Natural killer cell (primary cell): ENCODE results near the gene HNRNPC. TPM values are rescaled to one million over a fixed set of nuclear protein-coding genes. Genes with fewer than 3 reads are reported as not detected.
A peak's percentile ranks its signal among the peaks of the same experiment; 100 is the strongest.

Experiments used
- ATAC-seq, 3 donors: fragments of 150-1000 bp in 2 of 3; fragments of 200-7000 bp in 1 of 3; cut with Tn5 transposase; 1 replicate in 1 of 3; 2 replicates in 2 of 3; pipeline ENCODE4 v1.10.0; 2021; ENCODE audit warnings: mild to moderate bottlenecking in 2 of 3, moderate library complexity in 2 of 3
- DNase-seq, 2 donors: peaks; one replicate each; pipeline versions ENCODE4 v3.0.0 to v3.0.0-alpha.2; 2013 to 2021; ENCODE audit warnings: mixed read lengths in 1 of 2
- H3K27ac ChIP-seq: one replicate; pipeline ENCODE4 v1.5.1; 2013; ENCODE audit warnings: mild to moderate bottlenecking, low read length
- H3K27me3 ChIP-seq: one replicate; pipeline ENCODE4 v1.6.1; 2013; ENCODE audit warnings: low read length; ENCODE audit not compliant: control insufficient read depth, insufficient read depth
- H3K36me3 ChIP-seq: one replicate; pipeline ENCODE4 v1.6.1; 2013; ENCODE audit warnings: low read length; ENCODE audit not compliant: control insufficient read depth, insufficient read depth
- H3K4me1 ChIP-seq: one replicate; pipeline ENCODE4 v1.6.1; 2013; ENCODE audit warnings: low read length; ENCODE audit not compliant: control insufficient read depth, insufficient read depth
- H3K4me3 ChIP-seq: one replicate; pipeline ENCODE4 v1.5.1; 2013; ENCODE audit warnings: low read length
- H3K9me3 ChIP-seq: one replicate; pipeline ENCODE4 v1.6.1; 2013; ENCODE audit warnings: low read length; ENCODE audit not compliant: control insufficient read depth, insufficient read depth
- H3K27ac Mint-ChIP-seq, 2 donors: one replicate each; pipeline ENCODE4 v1.8.0; 2022; ENCODE audit warnings: mild to moderate bottlenecking in 2 of 2, mixed read lengths in 2 of 2, moderate library complexity in 1 of 2
- H3K27me3 Mint-ChIP-seq, 2 donors: one replicate each; pipeline ENCODE4 v1.8.0; 2022; ENCODE audit warnings: low read depth in 2 of 2, mixed read lengths in 2 of 2
- H3K36me3 Mint-ChIP-seq: one replicate; pipeline ENCODE4 v1.8.0; 2022; ENCODE audit warnings: mixed read lengths
- H3K4me1 Mint-ChIP-seq, 2 donors: one replicate each; pipeline ENCODE4 v1.8.0; 2022; ENCODE audit warnings: mixed read lengths in 2 of 2
- H3K4me3 Mint-ChIP-seq: one replicate; pipeline ENCODE4 v1.8.0; 2022; ENCODE audit warnings: mild to moderate bottlenecking, moderate library complexity, mixed read lengths
- H3K9me3 Mint-ChIP-seq, 2 donors: one replicate each; pipeline ENCODE4 v1.8.0; 2022; ENCODE audit warnings: mixed read lengths in 2 of 2
- WGBS: methylation state at CpG from one replicate; pipeline ENCODE4 v1.1.7; 2013; ENCODE audit warnings: missing lambda C conversion rate; ENCODE audit not compliant: insufficient coverage; 5-methylcytosine and 5-hydroxymethylcytosine counted together
- intact Hi-C: fragments of 100-400 bp; cut with micrococcal nuclease; formaldehyde crosslinking; loops from one replicate; pipeline ENCODE4 v1.14.2; 2022
- total RNA-seq, 4 donors: library from RNA; stranded (reverse); fragments of 120-200 nt in 1 of 4; gene quantifications; one replicate each; pipeline versions ENCODE4 v1.2.3 to v1.2.4, GENCODE V29; 2013 to 2022
- TF ChIP-seq, protein P1 (sequence below): fragments of 200-600 bp; IDR thresholded peaks from one replicate; pipeline ENCODE4 v1.8.0; 2022; ENCODE audit warnings: antibody characterized with exemption

HNRNPC gene
- total RNA-seq, 3 donors from 2014 or later (not counting 1 experiment from before 2014, with no cell fraction given) = 501 to 547 (median 515) TPM

DNA sequence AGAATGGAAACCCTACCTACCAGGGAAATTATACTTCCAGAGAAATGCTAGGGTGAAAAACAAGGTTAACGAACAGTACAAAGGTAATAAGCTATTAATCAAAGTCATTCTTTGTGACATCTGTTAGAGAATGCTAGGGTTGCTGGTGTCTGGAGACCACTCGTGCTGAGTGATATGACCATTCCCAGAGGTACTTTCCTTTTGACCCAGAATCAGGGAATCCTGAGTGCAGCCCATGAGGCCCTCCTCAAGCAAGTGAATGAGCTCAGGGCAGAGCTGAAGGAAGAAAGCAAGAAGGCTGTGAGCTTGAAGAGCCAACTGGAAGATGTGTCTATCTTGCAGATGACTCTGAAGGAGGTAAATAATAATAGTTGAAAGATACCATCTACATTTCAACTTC, 42.4 kb upstream of the HNRNPC start:
- H3K9me3 ChIP-seq = no peaks in the 10 kb centered on the region
- no peaks in the 10 kb centered on the region for H3K36me3 ChIP-seq
- TF ChIP-seq, protein P1, sequence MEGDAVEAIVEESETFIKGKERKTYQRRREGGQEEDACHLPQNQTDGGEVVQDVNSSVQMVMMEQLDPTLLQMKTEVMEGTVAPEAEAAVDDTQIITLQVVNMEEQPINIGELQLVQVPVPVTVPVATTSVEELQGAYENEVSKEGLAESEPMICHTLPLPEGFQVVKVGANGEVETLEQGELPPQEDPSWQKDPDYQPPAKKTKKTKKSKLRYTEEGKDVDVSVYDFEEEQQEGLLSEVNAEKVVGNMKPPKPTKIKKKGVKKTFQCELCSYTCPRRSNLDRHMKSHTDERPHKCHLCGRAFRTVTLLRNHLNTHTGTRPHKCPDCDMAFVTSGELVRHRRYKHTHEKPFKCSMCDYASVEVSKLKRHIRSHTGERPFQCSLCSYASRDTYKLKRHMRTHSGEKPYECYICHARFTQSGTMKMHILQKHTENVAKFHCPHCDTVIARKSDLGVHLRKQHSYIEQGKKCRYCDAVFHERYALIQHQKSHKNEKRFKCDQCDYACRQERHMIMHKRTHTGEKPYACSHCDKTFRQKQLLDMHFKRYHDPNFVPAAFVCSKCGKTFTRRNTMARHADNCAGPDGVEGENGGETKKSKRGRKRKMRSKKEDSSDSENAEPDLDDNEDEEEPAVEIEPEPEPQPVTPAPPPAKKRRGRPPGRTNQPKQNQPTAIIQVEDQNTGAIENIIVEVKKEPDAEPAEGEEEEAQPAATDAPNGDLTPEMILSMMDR = no peak
- Mint-ChIP-seq H3K27me3 (no peaks in the 10 kb centered on the region), H3K36me3 (no peaks in the 10 kb centered on the region), H3K4me1 (peaks cover 16 to 25% of the 10 kb centered on the region in 2 donors), H3K4me3 (no peak overlapping the region), H3K9me3 (no peaks in the 10 kb centered on the region), H3K27ac (no peak overlapping the region)
- intact Hi-C loops = no loop called here
- H3K4me3 ChIP-seq = no peak overlapping the region
- no peak for ATAC-seq
- peaks cover 13% of the 10 kb centered on the region for H3K4me1 ChIP-seq
- WGBS = 78% methylated on average over 2 of the region's 2 CpGs
- H3K27me3 ChIP-seq = peaks cover 2% of the 10 kb centered on the region
- DNase-seq = no peak
- no peak overlapping the region for H3K27ac ChIP-seq

DNA sequence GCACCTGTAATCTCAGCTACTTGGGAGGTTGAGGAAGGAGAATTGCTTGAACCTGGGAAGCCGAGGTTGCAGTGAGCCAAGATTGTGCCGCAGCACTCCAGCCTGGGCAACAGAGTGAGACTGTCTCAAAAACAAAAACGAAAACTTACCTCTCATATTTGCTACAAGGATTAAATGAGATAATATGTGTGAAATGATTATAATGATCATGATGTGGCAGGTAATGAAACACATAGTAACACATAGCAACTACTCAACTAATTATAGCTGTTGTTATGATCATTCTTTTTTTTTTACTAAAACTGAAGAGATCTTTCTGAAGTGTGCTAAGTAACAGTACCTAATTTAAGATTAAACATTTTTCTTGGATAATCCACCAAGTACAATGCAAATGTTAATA, 40.7 kb upstream of the HNRNPC start:
- H3K27me3 ChIP-seq = peaks cover 2% of the 10 kb centered on the region
- H3K4me3 ChIP-seq = no peak overlapping the region
- Mint-ChIP-seq H3K36me3 (no peaks in the 10 kb centered on the region), H3K9me3 (no peaks in the 10 kb centered on the region), H3K4me1 (peaks cover 16 to 25% of the 10 kb centered on the region in 2 donors), H3K4me3 (peak overlapping the region; percentile 2), H3K27ac (no peak overlapping the region), H3K27me3 (no peaks in the 10 kb centered on the region)
- no CpG with 5 or more reads among the region's 3 CpGs for WGBS
- H3K9me3 ChIP-seq = no peaks in the 10 kb centered on the region
- intact Hi-C loops = no loop called here
- no peak overlapping the region for H3K27ac ChIP-seq
- DNase-seq = no peak
- H3K4me1 ChIP-seq = peaks cover 12% of the 10 kb centered on the region
- H3K36me3 ChIP-seq = no peaks in the 10 kb centered on the region
- no peak for ATAC-seq
- TF ChIP-seq, protein P1 = no peak

DNA sequence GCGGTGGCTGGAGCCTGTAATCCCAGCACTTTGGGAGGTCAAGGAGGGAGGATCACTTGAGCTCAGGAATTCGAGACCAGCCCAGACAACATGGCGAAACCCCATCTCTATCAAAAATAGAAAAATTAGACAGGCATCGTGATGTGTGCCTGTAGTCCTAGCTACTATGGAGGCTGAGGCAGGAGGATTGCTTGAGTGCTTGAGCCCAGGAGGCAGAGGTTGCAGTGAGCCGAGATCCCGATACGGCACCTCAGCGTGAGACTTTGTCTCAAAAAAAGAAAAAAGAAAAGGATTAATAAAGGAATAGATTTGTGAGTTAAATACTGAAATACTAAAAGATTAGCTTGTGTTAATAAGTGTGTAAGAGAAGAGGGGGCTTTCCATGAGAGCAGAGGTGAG, 40.0 kb upstream of the HNRNPC start:
- intact Hi-C loops = no loop called here
- no peaks in the 10 kb centered on the region for H3K36me3 ChIP-seq
- ATAC-seq (no peak), DNase-seq (no peak)
- peak overlapping the region; percentile 40 for H3K4me3 ChIP-seq
- no peaks in the 10 kb centered on the region for H3K9me3 ChIP-seq
- Mint-ChIP-seq H3K9me3 (no peaks in the 10 kb centered on the region), H3K36me3 (no peaks in the 10 kb centered on the region), H3K27me3 (no peaks in the 10 kb centered on the region), H3K4me1 (peaks cover 16 to 25% of the 10 kb centered on the region in 2 donors), H3K27ac (peak overlapping the region; percentile 53 to 77), H3K4me3 (peak overlapping the region; percentile 79)
- H3K27me3 ChIP-seq = peaks cover 2% of the 10 kb centered on the region
- H3K4me1 ChIP-seq = peaks cover 12% of the 10 kb centered on the region
- H3K27ac ChIP-seq = peak overlapping the region; percentile 62
- 86% methylated on average over 8 of the region's 8 CpGs for WGBS
- TF ChIP-seq, protein P1 = no peak
